Measurements from ENCODE around the gene STK10. TPM values are rescaled to one million over a fixed set of nuclear protein-coding genes. Genes with fewer than 3 reads are reported as not detected.

The STK10 gene
- total RNA-seq, 3 donors from 2014 or later (not counting 1 experiment from before 2014, with no cell fraction given): 705 to 879 (median 783) TPM

GRCh38 chr5:172175263-172175719, 12.7 kb downstream of the STK10 start:
- Mint-ChIP-seq H3K36me3 (no peaks in the 10 kb centered on the region), H3K4me3 (peak overlapping the region; percentile 90), H3K27ac (peak overlapping the region; percentile 97 to 98), H3K9me3 (no peaks in the 10 kb centered on the region), H3K4me1 (peaks cover 94 to 97% of the 10 kb centered on the region in 2 donors), H3K27me3 (ENCODE audit: low read depth in 2 of 2) (no peaks in the 10 kb centered on the region)
- WGBS (ENCODE audit: insufficient coverage): 0% methylated on average over 7 of the region's 7 CpGs
- Histone ChIP-seq H3K4me1 (ENCODE audit: control insufficient read depth, insufficient read depth, low read length) (peaks cover 98% of the 10 kb centered on the region), H3K9me3 (ENCODE audit: control insufficient read depth, insufficient read depth, low read length) (no peaks in the 10 kb centered on the region), H3K4me3 (ENCODE audit: low read length) (peak overlapping the region; percentile 57), H3K27me3 (ENCODE audit: control insufficient read depth, insufficient read depth, low read length) (no peaks in the 10 kb centered on the region), H3K27ac (ENCODE audit: low read length) (peak overlapping the region; percentile 95), H3K36me3 (ENCODE audit: control insufficient read depth, insufficient read depth, low read length) (peaks cover 13% of the 10 kb centered on the region)
- ATAC-seq (peak; percentile 48 to 77 (median 70)), DNase-seq (peak; percentile 73 to 95)
- intact Hi-C loops (cut with micrococcal nuclease): loop anchor here (1.0 to 5.0 kb wide), 4 partner anchors 10 to 592 kb away; no protein-coding TSS in a partner anchor
- TF ChIP-seq CTCF (IDR thresholded peaks at IDR 0.05): no peak

GRCh38 chr5:172173564-172174153, 14.4 kb downstream of the STK10 start:
- no peaks in the 10 kb centered on the region for H3K27me3 Mint-ChIP-seq (ENCODE audit: low read depth in 2 of 2)
- Histone ChIP-seq H3K27ac (ENCODE audit: low read length) (peak overlapping the region; percentile 85), H3K9me3 (ENCODE audit: control insufficient read depth, insufficient read depth, low read length) (no peaks in the 10 kb centered on the region), H3K36me3 (ENCODE audit: control insufficient read depth, insufficient read depth, low read length) (peaks cover 24% of the 10 kb centered on the region), H3K4me1 (ENCODE audit: control insufficient read depth, insufficient read depth, low read length) (peaks cover 97% of the 10 kb centered on the region), H3K27me3 (ENCODE audit: control insufficient read depth, insufficient read depth, low read length) (no peaks in the 10 kb centered on the region), H3K4me3 (ENCODE audit: low read length) (peak overlapping the region; percentile 57)
- 19% methylated on average over 9 of the region's 12 CpGs for WGBS (ENCODE audit: insufficient coverage)
- peak overlapping the region; percentile 90 for H3K4me3 Mint-ChIP-seq
- H3K4me1 Mint-ChIP-seq: peaks cover 96 to 99% of the 10 kb centered on the region in 2 donors
- TF ChIP-seq CTCF (IDR thresholded peaks at IDR 0.05): no peak
- intact Hi-C loops (cut with micrococcal nuclease): loop anchor here (2.0 to 5.0 kb wide), 2 partner anchors 23 to 41 kb away; no protein-coding TSS in a partner anchor
- no peaks in the 10 kb centered on the region for H3K9me3 Mint-ChIP-seq
- peak; percentile 30 to 49 (median 43) for ATAC-seq
- peak overlapping the region; percentile 97 to 98 for H3K27ac Mint-ChIP-seq
- no peaks in the 10 kb centered on the region for H3K36me3 Mint-ChIP-seq
- DNase-seq: peak; percentile 70 to 81

- Mint-ChIP-seq H3K4me3 (peak overlapping the region; percentile 90), H3K9me3 (no peaks in the 10 kb centered on the region), H3K36me3 (no peaks in the 10 kb centered on the region), H3K27me3 (ENCODE audit: low read depth in 2 of 2) (no peaks in the 10 kb centered on the region), H3K27ac (peak overlapping the region; percentile 97 to 98), H3K4me1 (peaks cover 96 to 99% of the 10 kb centered on the region in 2 donors)
- intact Hi-C loops (cut with micrococcal nuclease): loop anchor here (5.0 kb wide), 1 partner anchor 41 kb away; no protein-coding TSS in a partner anchor
- H3K27ac ChIP-seq (ENCODE audit: low read length): peak overlapping the region; percentile 85
- TF ChIP-seq CTCF (IDR thresholded peaks at IDR 0.05): no peak
- no peak overlapping the region for H3K4me3 ChIP-seq (ENCODE audit: low read length)
- H3K4me1 ChIP-seq (ENCODE audit: control insufficient read depth, insufficient read depth, low read length): peaks cover 97% of the 10 kb centered on the region
- peak in 1 of 3 donors; percentile 1 for ATAC-seq
- no peaks in the 10 kb centered on the region for H3K27me3 ChIP-seq (ENCODE audit: control insufficient read depth, insufficient read depth, low read length)
- no peak for DNase-seq
- WGBS (ENCODE audit: insufficient coverage): 34% methylated on average over 11 of the region's 12 CpGs
- no peaks in the 10 kb centered on the region for H3K9me3 ChIP-seq (ENCODE audit: control insufficient read depth, insufficient read depth, low read length)
- peaks cover 24% of the 10 kb centered on the region for H3K36me3 ChIP-seq (ENCODE audit: control insufficient read depth, insufficient read depth, low read length)
Observed at GRCh38 chr5:172172912-172173563, 15.0 kb downstream of the STK10 start.
